ENCODE measurements around the gene SEMA4B. TPM values are rescaled to one million over a fixed set of nuclear protein-coding genes. Genes with fewer than 3 reads are reported as not detected.

SEMA4B gene
- total and polyA plus RNA-seq, 2 of the 8 experiments (the other 6 are each of a cell fraction or from before 2014, with no cell fraction given): 42.7 to 43.0 TPM

GRCh38 chr15:90211440-90212143 is 10.5 kb downstream of the SEMA4B start:
- Histone ChIP-seq H3K79me2 (ENCODE audit: control insufficient read depth in 1 of 2, insufficient read depth in 2 of 2, low read length in 2 of 2) (peaks cover 0 to 32% of the 10 kb centered on the region in 2 experiments; a peak in 1 of 4 replicates), H3K23me2 (ENCODE audit: low read depth, low read length) (no peaks in the 10 kb centered on the region; the same call in 1 of the 2 replicates), H3K23ac (ENCODE audit: insufficient read length) (no peak overlapping the region), H3K9me3 (ENCODE audit: insufficient read depth in 2 of 2, low read depth in 1 of 2, low read length in 1 of 2) (no peaks in the 10 kb centered on the region), H2BK12ac (ENCODE audit: low read depth, low read length) (no peak overlapping the region), H4K20me1 (replicated peaks in 1 of 2; ENCODE audit: control insufficient read depth in 1 of 2, insufficient read depth in 2 of 2, low read length in 2 of 2) (peaks cover 7 to 8% of the 10 kb centered on the region in 2 experiments), H2AFZ (ENCODE audit: low read length) (no peak overlapping the region), H4K8ac (ENCODE audit: extremely low read depth, insufficient read depth, low read length) (no peak overlapping the region), H3K18ac (ENCODE audit: extremely low read depth, low read length) (no peak overlapping the region), H3K9ac (replicated peaks in 1 of 4; ENCODE audit: extremely low read depth in 1 of 4, low read depth in 3 of 4, low read length in 3 of 4) (no peak overlapping the region), H2AK5ac (ENCODE audit: low read depth, low read length) (no peak overlapping the region), H3K14ac (ENCODE audit: insufficient read length) (no peak overlapping the region), H2BK20ac (ENCODE audit: low read length) (no peak overlapping the region), H3K79me1 (ENCODE audit: low read depth, low read length) (peaks cover 8% of the 10 kb centered on the region; the same call in 1 of the 2 replicates), H2BK120ac (replicated peaks; ENCODE audit: low read depth, low read length) (no peak overlapping the region), H3K27ac (ENCODE audit: low read depth, low read length) (no peak overlapping the region), H3K4me1 (replicated peaks in 1 of 4; ENCODE audit: control insufficient read depth in 3 of 4, insufficient read depth in 4 of 4, low read length in 3 of 4) (peaks cover 0 to 3% (median under 1%) of the 10 kb centered on the region in 4 experiments; a peak in 3 of 7 replicates), H3K4ac (replicated peaks; ENCODE audit: insufficient read length, low read depth, low read length) (no peak overlapping the region), H3K36me3 (ENCODE audit: control insufficient read depth in 2 of 4, insufficient read depth in 4 of 4, low read length in 3 of 4) (0 out of 8 replicates have a peak, but pooled peaks cover 0 to 3% (median under 1%) of the 10 kb centered on the region in 4 experiments), H2BK5ac (ENCODE audit: low read depth, low read length) (0 out of 2 replicates have a peak overlapping the region, but pooled peaks have one; percentile 30), H3K56ac (replicated peaks; ENCODE audit: insufficient read length, low read depth, low read length) (no peak overlapping the region), H4K5ac (ENCODE audit: insufficient read length, low read depth, low read length) (no peak overlapping the region), H2BK15ac (ENCODE audit: low read length) (no peak overlapping the region), H3K4me2 (ENCODE audit: insufficient read depth in 1 of 2, low read depth in 2 of 2, low read length in 2 of 2) (no peak overlapping the region; a peak in 1 of 4 replicates), H3K27me3 (replicated peaks in 1 of 4; ENCODE audit: control insufficient read depth in 3 of 4, extremely low read depth in 1 of 4, insufficient read depth in 3 of 4, low read length in 3 of 4) (no peaks in the 10 kb centered on the region), H4K91ac (replicated peaks; ENCODE audit: insufficient read length, low read length) (no peak overlapping the region), H3K4me3 (ENCODE audit: extremely low read depth in 1 of 4, insufficient read depth in 2 of 4, low read depth in 3 of 4, low read length in 4 of 4) (no peak overlapping the region)
- 80% methylated on average over 12 of the region's 13 CpGs; no CpG with 5 or more reads in 1 of the 2 experiments for WGBS, 2 experiments (ENCODE audit: extremely low coverage in 1 of 2, insufficient coverage in 1 of 2, insufficient read length in 1 of 2, insufficient replicate concordance in 2 of 2, low coverage in 1 of 2, low lambda C conversion rate in 2 of 2, missing lambda C conversion rate in 1 of 2)
- CTCF ChIA-PET (ENCODE audit: partially characterized antibody): interaction anchor here (1.0 to 12.3 kb wide), 6 partner anchors 7 to 73 kb away, joined by 3 to 182 read pairs (median 4); partner anchors contain the start of genes CIB1, GDPGP1 and SEMA4B
- POLR2A ChIA-PET (ENCODE audit: partially characterized antibody): interaction anchor here (0.7 to 4.8 kb wide), 2 partner anchors 10 to 50 kb away, joined by 3 to 25 read pairs; partner anchors contain the start of gene SEMA4B
- DNase-seq (ENCODE audit: low read depth in 1 of 2, low spot score in 2 of 2) (peak in 1 of 2 experiments; percentile 43), FAIRE-seq (no peak)
- TF ChIP-seq TCF12 (IDR thresholded peaks at IDR 0.05; ENCODE audit: low read depth, low read length) (no peak), SIN3A (conservative IDR thresholded peaks at IDR 0.05 in 1 of 2, IDR thresholded peaks at IDR 0.05 in 1 of 2; ENCODE audit: low read depth in 1 of 2, low read length in 2 of 2) (no peak), BRCA1 (IDR thresholded peaks at IDR 0.05; ENCODE audit: low read depth, low read length) (no peak), ATF2 (IDR thresholded peaks at IDR 0.05; ENCODE audit: low read length) (no peak), CTBP2 (IDR thresholded peaks at IDR 0.05; ENCODE audit: borderline replicate concordance, insufficient read depth, insufficient read length, low read length) (no peak), ATF3 (IDR thresholded peaks at IDR 0.05; ENCODE audit: insufficient read depth, low read depth, low read length) (no peak), TEAD4 (IDR thresholded peaks at IDR 0.05; ENCODE audit: low read depth, low read length) (no peak), MAX (IDR thresholded peaks at IDR 0.05) (no peak)
